A549 treated with Mapracorat at 1 μM for 4 hours (cell line): ENCODE data around the gene GABRQ. TPM values are rescaled to one million over a fixed set of nuclear protein-coding genes. Genes with fewer than 3 reads are reported as not detected.

ENCODE experiments used
- total RNA-seq: library from RNA; stranded (reverse); fragments of 200-300 nt; extraction: Qiagen RNA extraction; gene quantifications from 5 replicates; pipeline ENCODE4 v1.2.3, GENCODE V29; 2022

GABRQ gene
- total RNA-seq = 0.16 to 0.22 TPM (median 0.18 TPM) in 5 replicates

DNA sequence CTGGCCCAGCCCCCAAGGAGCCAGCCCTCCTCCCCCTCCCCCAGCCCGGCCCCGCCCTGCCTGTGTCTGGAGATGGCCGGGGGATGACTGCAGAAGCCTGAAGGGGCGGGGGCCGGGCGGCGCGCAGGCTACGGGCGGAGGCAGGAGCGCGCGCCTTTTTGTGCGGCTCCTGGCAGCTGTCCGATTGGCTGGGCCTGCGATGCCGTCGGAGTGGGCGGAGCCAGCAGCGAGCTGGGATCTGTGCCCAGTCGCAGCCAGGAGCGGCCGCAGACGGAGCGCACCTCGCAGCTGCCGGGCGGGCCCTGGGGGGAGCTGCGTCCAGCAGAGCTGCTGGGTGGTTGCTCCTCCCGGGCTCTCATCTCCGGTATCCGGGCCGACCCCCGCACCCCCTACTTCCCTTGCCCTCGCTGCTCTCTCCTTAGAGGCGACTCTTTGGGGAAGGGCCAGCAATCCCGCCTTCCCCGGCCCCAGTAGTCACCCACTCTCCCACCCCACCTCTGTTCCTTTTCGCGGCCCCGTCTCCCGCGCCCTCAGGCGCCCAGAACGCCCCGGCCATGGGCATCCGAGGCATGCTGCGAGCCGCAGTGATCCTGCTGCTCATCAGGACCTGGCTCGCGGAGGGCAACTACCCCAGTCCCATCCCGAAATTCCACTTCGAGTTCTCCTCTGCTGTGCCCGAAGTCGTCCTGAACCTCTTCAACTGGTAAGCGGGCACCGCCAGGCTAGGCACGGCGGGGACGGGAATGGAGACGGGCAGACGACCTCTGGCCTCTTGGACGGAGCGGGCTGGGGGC lies at the start of gene GABRQ:
Gene GABRQ (plus strand): TSS at position 247 of the 794 bp plus-strand sequence. CDS start 308 bp downstream, at position 555.

GRCh38 chrX:152697952-152698931 lies 60.5 kb downstream of the GABRQ start, which contains the start of gene MAGEA3:
Gene MAGEA3, plus strand, starts transcription at chrX:152698794. Its CDS starts 2,039 bp downstream, at chrX:152700833.

Other genes starting within 250 kb of the GABRQ start
- gene GABRA3, start 186.6 kb upstream of the GABRQ start, total RNA-seq = 0.30 to 0.52 TPM (median 0.45 TPM) in 5 replicates
- gene MAGEA3, start 60.9 kb downstream of the GABRQ start, total RNA-seq = 2.8 to 4.1 TPM (median 3.2 TPM) in 5 replicates
- not detected in 5 replicates for gene CSAG2, start 71.4 kb downstream of the GABRQ start, total RNA-seq
- 0.19 TPM in 1 of 5 replicates, not detected in the others for gene MAGEA2B, start 76.7 kb downstream of the GABRQ start, total RNA-seq
- gene CSAG1, start 95.8 kb downstream of the GABRQ start, total RNA-seq = 0.26 to 0.92 TPM (median 0.43 TPM) in 4 of 5 replicates, not detected in the other
- gene MAGEA12, start 95.9 kb downstream of the GABRQ start, total RNA-seq = 0.11 to 0.26 TPM (median 0.15 TPM) in 5 replicates
- 0.12 to 0.27 TPM in 2 of 5 replicates, not detected in the others for gene MAGEA2, start 115.9 kb downstream of the GABRQ start, total RNA-seq
- gene CSAG3, start 121.3 kb downstream of the GABRQ start, total RNA-seq = not detected in 5 replicates
- gene MAGEA6, start 131.8 kb downstream of the GABRQ start, total RNA-seq = 11.3 to 13.3 TPM (median 12.0 TPM) in 5 replicates
- 68.6 to 94.0 TPM (median 73.6 TPM) in 5 replicates for gene CETN2, start 192.9 kb downstream of the GABRQ start, total RNA-seq
- 40.7 to 44.6 TPM (median 42.8 TPM) in 5 replicates for gene NSDHL, start 193.2 kb downstream of the GABRQ start, total RNA-seq